Ectodermal cell (in vitro differentiated cells): ENCODE measurements around the gene SCAF1.

Source experiments
- H3K27ac ChIP-seq: 2 replicates; pipeline ENCODE4 v1.7.0; 2013; ENCODE audit warnings: mild to moderate bottlenecking, low read depth, low read length; ENCODE audit not compliant: insufficient read depth, poor library complexity, severe bottlenecking
- H3K27me3 ChIP-seq: 2 replicates; pipeline ENCODE4 v1.7.0; 2013; ENCODE audit warnings: mild to moderate bottlenecking, low read length; ENCODE audit not compliant: insufficient read depth, control insufficient read depth, poor library complexity, severe bottlenecking
- H3K36me3 ChIP-seq: one replicate; pipeline ENCODE4 v1.7.0; 2013; ENCODE audit warnings: low read length; ENCODE audit not compliant: control insufficient read depth, insufficient read depth
- H3K4me1 ChIP-seq: one replicate; pipeline ENCODE4 v1.7.0; 2013; ENCODE audit warnings: low read length; ENCODE audit not compliant: control insufficient read depth, insufficient read depth
- H3K4me3 ChIP-seq: 2 replicates; pipeline ENCODE4 v1.7.0; 2013; ENCODE audit warnings: low read depth, low read length, control low read depth; ENCODE audit not compliant: insufficient read depth
- H3K9me3 ChIP-seq: 2 replicates; pipeline ENCODE4 v1.7.0; 2013; ENCODE audit warnings: mild to moderate bottlenecking, low read length, moderate library complexity; ENCODE audit not compliant: control insufficient read depth
- WGBS, 2 experiments: methylation state at CpG; one replicate each; pipeline ENCODE4 v1.1.7; 2013; ENCODE audit warnings: missing lambda C conversion rate in 2 of 2; 5-methylcytosine and 5-hydroxymethylcytosine counted together

SCAF1 gene

GRCh38 chr19:49658566-49659442 lies 16.8 kb downstream of the SCAF1 start:
- H3K9me3 ChIP-seq, result no peaks in the 10 kb centered on the region
- peaks cover 55% of the 10 kb centered on the region for H3K36me3 ChIP-seq
- no peak overlapping the region for H3K4me3 ChIP-seq
- WGBS, 2 experiments, result 96 to 97% methylated on average over 12 of the region's 12 CpGs
- H3K27me3 ChIP-seq, result no peaks in the 10 kb centered on the region
- no peak overlapping the region for H3K27ac ChIP-seq
- H3K4me1 ChIP-seq, result no peaks in the 10 kb centered on the region

- H3K36me3 ChIP-seq, result peaks cover 42% of the 10 kb centered on the region
- WGBS, 2 experiments, result 96 to 97% methylated on average over 15 of the region's 15 CpGs
- H3K4me3 ChIP-seq, result no peak overlapping the region
- H3K27ac ChIP-seq, result no peak overlapping the region
- no peaks in the 10 kb centered on the region for H3K9me3 ChIP-seq
- no peaks in the 10 kb centered on the region for H3K4me1 ChIP-seq
- H3K27me3 ChIP-seq, result no peaks in the 10 kb centered on the region
Observed at GRCh38 chr19:49660338-49660961, 18.4 kb downstream of the SCAF1 start.

- 96% methylated on average over 16 of the region's 16 CpGs for WGBS, 2 experiments
- Histone ChIP-seq H3K4me3 (no peak overlapping the region), H3K27ac (no peak overlapping the region), H3K9me3 (no peaks in the 10 kb centered on the region), H3K27me3 (no peaks in the 10 kb centered on the region), H3K4me1 (peaks cover 6% of the 10 kb centered on the region), H3K36me3 (peaks cover 37% of the 10 kb centered on the region)
Observed at GRCh38 chr19:49662011-49662410, 20.0 kb downstream of the SCAF1 start.

DNA sequence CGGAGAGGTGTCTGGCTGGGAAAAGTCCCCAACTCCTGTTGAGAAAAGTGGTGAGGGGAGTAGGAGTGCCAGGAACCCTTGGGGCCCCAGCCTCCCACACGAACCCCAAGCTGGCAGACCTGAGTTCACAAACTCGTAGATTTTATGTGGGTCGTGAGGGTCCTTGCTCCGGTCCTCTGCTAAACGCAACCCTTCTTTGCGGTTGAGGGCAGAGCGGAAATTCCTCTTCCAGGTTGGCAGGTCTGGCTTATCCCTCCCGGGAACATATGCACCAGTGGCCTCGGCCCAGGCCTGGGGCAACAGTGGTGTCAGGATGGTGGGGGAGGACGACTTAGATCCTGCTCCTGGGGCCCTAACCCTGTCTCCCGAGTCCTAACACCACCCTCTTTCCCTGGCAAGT lies 21.2 kb downstream of the SCAF1 start:
- peaks cover 6% of the 10 kb centered on the region for H3K4me1 ChIP-seq
- H3K27ac ChIP-seq, result no peak overlapping the region
- H3K27me3 ChIP-seq, result no peaks in the 10 kb centered on the region
- WGBS, 2 experiments, result 94 to 95% methylated on average over 12 of the region's 12 CpGs
- peaks cover 33% of the 10 kb centered on the region for H3K36me3 ChIP-seq
- no peaks in the 10 kb centered on the region for H3K9me3 ChIP-seq
- no peak overlapping the region for H3K4me3 ChIP-seq

DNA sequence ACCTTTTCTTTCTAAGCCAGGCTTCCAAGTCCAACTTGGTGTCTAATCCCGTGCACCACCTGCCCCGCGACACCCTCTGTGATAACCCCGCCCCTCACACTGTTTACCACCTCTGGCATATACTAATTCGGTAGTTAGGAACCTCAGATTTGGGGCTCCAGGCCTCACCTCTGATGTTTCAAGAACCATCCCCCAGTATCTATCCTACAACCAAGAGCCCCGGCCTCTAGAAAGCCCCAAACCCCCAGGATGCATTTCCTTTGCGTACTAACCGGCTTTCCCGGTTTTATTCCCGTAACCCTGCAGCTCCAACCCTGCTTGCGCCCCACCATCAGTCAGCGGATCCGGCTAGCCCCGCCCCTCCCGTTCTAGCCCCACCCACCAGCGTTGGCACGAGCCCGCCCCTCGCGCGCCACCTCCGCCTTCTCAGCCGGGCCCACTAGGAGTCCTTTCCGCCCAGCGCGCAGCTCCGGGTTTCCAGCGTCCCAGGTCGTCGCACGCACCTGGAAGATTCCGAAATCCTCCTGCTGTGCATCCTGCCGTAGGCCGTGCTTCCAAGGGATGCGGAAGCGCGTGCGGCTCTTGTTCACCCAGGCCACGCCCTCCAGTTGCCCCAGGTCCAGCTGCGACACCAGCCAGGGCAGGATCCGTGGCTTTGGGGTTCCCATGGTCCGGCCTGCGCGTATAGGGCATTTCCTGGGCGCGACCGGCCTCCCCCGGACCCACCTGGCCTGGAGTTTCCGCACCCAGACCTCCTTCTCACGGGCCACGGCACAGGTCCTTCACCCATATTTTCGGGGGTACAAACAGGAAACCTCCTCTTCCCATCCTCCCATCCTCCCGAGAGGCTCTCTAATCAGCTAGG lies 22.4 kb downstream of the SCAF1 start:
- 1% methylated on average over 53 of the region's 53 CpGs for WGBS, 2 experiments
- peaks cover 28% of the 10 kb centered on the region for H3K36me3 ChIP-seq
- H3K4me1 ChIP-seq, result peaks cover 6% of the 10 kb centered on the region
- peak overlapping the region; percentile 47 for H3K27ac ChIP-seq
- no peaks in the 10 kb centered on the region for H3K27me3 ChIP-seq
- peak overlapping the region; percentile 86 for H3K4me3 ChIP-seq
- no peaks in the 10 kb centered on the region for H3K9me3 ChIP-seq

GRCh38 chr19:49665036-49665350 lies 23.0 kb downstream of the SCAF1 start:
- Histone ChIP-seq H3K4me1 (peaks cover 6% of the 10 kb centered on the region), H3K4me3 (peak overlapping the region; percentile 86), H3K9me3 (no peaks in the 10 kb centered on the region), H3K27ac (peak overlapping the region; percentile 47), H3K27me3 (no peaks in the 10 kb centered on the region), H3K36me3 (peaks cover 22% of the 10 kb centered on the region)
- 0% methylated on average over 7 of the region's 7 CpGs for WGBS, 2 experiments

GRCh38 chr19:49665351-49666119 lies 23.5 kb downstream of the SCAF1 start, which contains the start of the genes BCL2L12 and IRF3:
Gene BCL2L12 (plus strand): TSS chr19:49665933. CDS start chr19:49666693, 760 bp downstream.
Gene IRF3 (minus strand): TSS chr19:49665857. CDS start chr19:49664838, 1,019 bp downstream.
- H3K27me3 ChIP-seq, result no peaks in the 10 kb centered on the region
- peaks cover 21% of the 10 kb centered on the region for H3K36me3 ChIP-seq
- no peaks in the 10 kb centered on the region for H3K9me3 ChIP-seq
- H3K27ac ChIP-seq, result peak within 1 kb of the TSS; percentile 75
- H3K4me1 ChIP-seq, result peaks cover 6% of the 10 kb centered on the region
- 0 to 1% methylated on average over 50 of the region's 50 CpGs for WGBS, 2 experiments
- H3K4me3 ChIP-seq, result peak within 1 kb of the TSS; percentile 86

DNA sequence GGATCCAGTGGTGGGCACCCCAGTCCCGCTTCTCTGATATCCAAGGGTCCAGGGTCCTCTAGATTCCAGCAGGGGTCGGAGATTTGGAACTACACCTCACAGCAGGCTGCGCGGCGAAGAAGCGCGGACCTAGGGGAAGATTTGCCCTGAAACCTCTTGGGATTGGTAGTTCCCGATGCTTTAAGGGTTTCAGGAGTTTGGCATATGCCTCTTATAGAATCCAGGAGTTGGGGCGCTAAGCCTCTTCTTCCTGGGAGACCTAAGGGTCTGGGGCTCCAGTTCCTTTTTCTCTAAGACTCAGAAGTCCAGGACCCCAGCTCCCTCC lies 24.1 kb downstream of the SCAF1 start:
- H3K4me1 ChIP-seq, result peaks cover 6% of the 10 kb centered on the region
- H3K9me3 ChIP-seq, result no peaks in the 10 kb centered on the region
- no peak overlapping the region for H3K27ac ChIP-seq
- peak overlapping the region; percentile 86 for H3K4me3 ChIP-seq
- no peaks in the 10 kb centered on the region for H3K27me3 ChIP-seq
- peaks cover 20% of the 10 kb centered on the region for H3K36me3 ChIP-seq
- 0 to 2% methylated on average over 9 of the region's 9 CpGs for WGBS, 2 experiments

- H3K4me1 ChIP-seq, result peaks cover 13% of the 10 kb centered on the region
- 89 to 94% methylated on average over 2 of the region's 2 CpGs for WGBS, 2 experiments
- no peaks in the 10 kb centered on the region for H3K9me3 ChIP-seq
- H3K4me3 ChIP-seq, result no peak overlapping the region
- H3K27ac ChIP-seq, result no peak overlapping the region
- H3K27me3 ChIP-seq, result no peaks in the 10 kb centered on the region
- peaks cover 17% of the 10 kb centered on the region for H3K36me3 ChIP-seq
Observed at GRCh38 chr19:49667473-49667872, 25.5 kb downstream of the SCAF1 start.
